ENCODE results near the gene GNAZ. TPM values are rescaled to one million over a fixed set of nuclear protein-coding genes. Genes with fewer than 3 reads are reported as not detected.

The GNAZ gene
- total and polyA plus RNA-seq, 2 of the 8 experiments (the other 6 are each of a cell fraction or from before 2014, with no cell fraction given): 6.6 to 9.6 TPM

- WGBS, 2 experiments (ENCODE audit: extremely low coverage in 1 of 2, insufficient coverage in 1 of 2, insufficient read length in 1 of 2, insufficient replicate concordance in 2 of 2, low coverage in 1 of 2, low lambda C conversion rate in 2 of 2, missing lambda C conversion rate in 1 of 2): 80% methylated on average over 7 of the region's 7 CpGs; no CpG with 5 or more reads in 1 of the 2 experiments
- H2BK20ac ChIP-seq (ENCODE audit: low read length): no peak overlapping the region
Measured at GRCh38 chr22:23100124-23100801, 29.9 kb downstream of the GNAZ start.

More at GRCh38 chr22:23100124-23100801, 29.9 kb downstream of the GNAZ start:
- Histone ChIP-seq H3K23me2 (ENCODE audit: low read depth, low read length) (no peaks in the 10 kb centered on the region), H3K56ac (replicated peaks; ENCODE audit: insufficient read length, low read depth, low read length) (no peak overlapping the region), H4K20me1 (replicated peaks in 1 of 2; ENCODE audit: control insufficient read depth in 1 of 2, insufficient read depth in 2 of 2, low read length in 2 of 2) (peaks cover 0 to 6% of the 10 kb centered on the region in 2 experiments), H3K9ac (replicated peaks in 1 of 4; ENCODE audit: extremely low read depth in 1 of 4, low read depth in 3 of 4, low read length in 3 of 4) (no peak overlapping the region), H2AFZ (ENCODE audit: low read length) (no peak overlapping the region), H3K18ac (ENCODE audit: extremely low read depth, low read length) (no peak overlapping the region), H3K79me2 (ENCODE audit: control insufficient read depth in 1 of 2, insufficient read depth in 2 of 2, low read length in 2 of 2) (no peaks in the 10 kb centered on the region), H4K91ac (replicated peaks; ENCODE audit: insufficient read length, low read length) (no peak overlapping the region), H3K4me2 (ENCODE audit: insufficient read depth in 1 of 2, low read depth in 2 of 2, low read length in 2 of 2) (no peak overlapping the region), H2BK12ac (ENCODE audit: low read depth, low read length) (no peak overlapping the region), H3K79me1 (ENCODE audit: low read depth, low read length) (0 out of 2 replicates have a peak, but pooled peaks cover 3% of the 10 kb centered on the region), H2BK120ac (replicated peaks; ENCODE audit: low read depth, low read length) (no peak overlapping the region), H3K9me3 (ENCODE audit: insufficient read depth in 2 of 2, low read depth in 1 of 2, low read length in 1 of 2) (no peaks in the 10 kb centered on the region), H3K14ac (ENCODE audit: insufficient read length) (no peak overlapping the region), H3K36me3 (ENCODE audit: control insufficient read depth in 2 of 4, insufficient read depth in 4 of 4, low read length in 3 of 4) (no peaks in the 10 kb centered on the region), H3K27me3 (replicated peaks in 1 of 4; ENCODE audit: control insufficient read depth in 3 of 4, extremely low read depth in 1 of 4, insufficient read depth in 3 of 4, low read length in 3 of 4) (no peaks in the 10 kb centered on the region; a peak in 2 of 7 replicates), H3K23ac (ENCODE audit: insufficient read length) (no peak overlapping the region), H3K4ac (replicated peaks; ENCODE audit: insufficient read length, low read depth, low read length) (no peak overlapping the region), H2BK5ac (ENCODE audit: low read depth, low read length) (no peak overlapping the region), H3K4me1 (replicated peaks in 1 of 4; ENCODE audit: control insufficient read depth in 3 of 4, insufficient read depth in 4 of 4, low read length in 3 of 4) (no peaks in the 10 kb centered on the region), H2AK5ac (ENCODE audit: low read depth, low read length) (no peak overlapping the region), H3K4me3 (ENCODE audit: extremely low read depth in 1 of 4, insufficient read depth in 2 of 4, low read depth in 3 of 4, low read length in 4 of 4) (no peak overlapping the region), H4K8ac (ENCODE audit: extremely low read depth, insufficient read depth, low read length) (no peak overlapping the region), H4K5ac (ENCODE audit: insufficient read length, low read depth, low read length) (no peak overlapping the region), H3K27ac (ENCODE audit: low read depth, low read length) (no peak overlapping the region), H2BK15ac (ENCODE audit: low read length) (no peak overlapping the region)
- ChIA-PET POLR2A (ENCODE audit: partially characterized antibody) (no interaction called here), CTCF (ENCODE audit: partially characterized antibody) (interaction anchor here (0.5 to 3.3 kb wide), 8 partner anchors 10 to 637 kb away, joined by 3 to 13 read pairs (median 4); no protein-coding TSS in a partner anchor)
- no peak for FAIRE-seq
- DNase-seq (ENCODE audit: low read depth in 1 of 2, low spot score in 2 of 2): no peak
- TF ChIP-seq PHF8 (conservative IDR thresholded peaks at IDR 0.05; ENCODE audit: low read depth, low read length) (no peak), RAD21 (IDR thresholded peaks at IDR 0.05 in 1 of 2, conservative IDR thresholded peaks at IDR 0.05 in 1 of 2; ENCODE audit: low read depth in 2 of 2, low read length in 2 of 2) (no peak), JUN (IDR thresholded peaks at IDR 0.05; ENCODE audit: low read depth, low read length) (no peak), EZH2 (IDR thresholded peaks at IDR 0.05; ENCODE audit: low read depth, low read length, severe bottlenecking) (no peak), MAFK (IDR thresholded peaks at IDR 0.05; ENCODE audit: low read depth, low read length) (no peak), ATF2 (IDR thresholded peaks at IDR 0.05; ENCODE audit: low read length) (no peak), JUND (IDR thresholded peaks at IDR 0.05; ENCODE audit: low read length) (no peak)
